AG10803 (cell line): ENCODE measurements around the gene PSMD10.
A peak's percentile ranks its signal among the peaks of the same experiment; 100 is the strongest.

Source experiments
- DNase-seq: peaks from one replicate; pipeline ENCODE4 v3.0.0; 2010; ENCODE audit warnings: low read depth
- H3K4me3 ChIP-seq: 2 replicates; pipeline ENCODE4 v1.5.1; 2011; ENCODE audit warnings: mild to moderate bottlenecking, low read length, control low read depth
- CTCF ChIP-seq: conservative IDR thresholded peaks from 2 replicates; pipeline ENCODE4 v1.5.1; 2011; ENCODE audit warnings: mild to moderate bottlenecking, low read length, control low read depth, inconsistent platforms

PSMD10 gene

GRCh38 chrX:108130889-108131288 lies 39.5 kb upstream of the PSMD10 start:
- no peak overlapping the region for H3K4me3 ChIP-seq
- no peak for DNase-seq
- TF ChIP-seq CTCF: no peak

- no peak overlapping the region for H3K4me3 ChIP-seq
- TF ChIP-seq CTCF: no peak
- DNase-seq: no peak
These were observed 35.8 kb upstream of the PSMD10 start for GRCh38 chrX:108127152-108127551.

GRCh38 chrX:108126661-108127060 lies 35.3 kb upstream of the PSMD10 start:
- no peak overlapping the region for H3K4me3 ChIP-seq
- no peak for DNase-seq
- no peak for TF ChIP-seq CTCF

GRCh38 chrX:108123591-108124366 lies 32.4 kb upstream of the PSMD10 start:
- no peak for TF ChIP-seq CTCF
- H3K4me3 ChIP-seq: no peak overlapping the region
- no peak for DNase-seq

- no peak for TF ChIP-seq CTCF
- DNase-seq: peak; percentile 72
- H3K4me3 ChIP-seq: no peak overlapping the region
These were observed 31.4 kb upstream of the PSMD10 start for GRCh38 chrX:108122748-108123147.

GRCh38 chrX:108121291-108121690 lies 29.9 kb upstream of the PSMD10 start:
- TF ChIP-seq CTCF: no peak
- H3K4me3 ChIP-seq: no peak overlapping the region
- DNase-seq: no peak

- H3K4me3 ChIP-seq: no peak overlapping the region
- no peak for TF ChIP-seq CTCF
- DNase-seq: no peak
These were observed 26.6 kb upstream of the PSMD10 start for GRCh38 chrX:108117988-108118387.
